ENCODE measurements around the gene OVOL1. TPM values are rescaled to one million over a fixed set of nuclear protein-coding genes. Genes with fewer than 3 reads are reported as not detected.

Gene OVOL1
- total and polyA plus RNA-seq, 4 donors = 0.05 TPM; not detected in 3

DNA sequence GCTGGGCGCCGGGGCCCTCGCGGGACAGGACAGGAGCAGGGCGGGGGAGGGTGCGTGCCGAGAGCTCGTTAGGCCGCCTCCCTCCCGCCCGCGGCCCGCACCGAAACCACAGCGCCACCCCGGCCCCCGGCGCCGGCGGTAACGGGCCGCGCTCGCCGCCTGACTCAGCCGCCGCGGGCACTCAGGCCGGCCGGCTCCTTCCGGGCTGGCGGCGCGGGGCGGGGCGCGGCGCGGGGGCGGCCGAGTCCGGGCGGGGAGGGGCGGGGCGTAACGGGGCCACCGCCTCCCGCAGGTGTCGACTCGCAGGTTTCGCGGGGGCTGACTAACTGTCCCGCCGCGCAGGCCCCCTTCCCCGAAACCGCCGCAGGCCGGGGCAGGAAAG, 6.1 kb upstream of the OVOL1 start, which contains the start of gene AP5B1:
Gene AP5B1, minus strand, starts transcription at position 207 of the 382 bp plus-strand sequence. CDS start 385 bp downstream, outside the sequence.
- Histone ChIP-seq H3K36me3 (ENCODE audit: control insufficient read depth in 4 of 4, insufficient read depth in 3 of 4, low read depth in 1 of 4, low read length in 3 of 4) (peaks cover 0 to 6% (median 0%) of the 10 kb centered on the region in 4 donors), H3K9me3 (ENCODE audit: control insufficient read depth in 4 of 4, low read length in 3 of 4) (no peaks in the 10 kb centered on the region), H3K27me3 (ENCODE audit: control insufficient read depth in 4 of 4, insufficient read depth in 4 of 4, low read length in 3 of 4) (no peaks in the 10 kb centered on the region), H3K9ac (ENCODE audit: low read depth in 1 of 2, low read length in 2 of 2) (peak within 1 kb of the TSS in 1 of 2 donors; percentile 86), H3K27ac (ENCODE audit: low read depth in 1 of 2, low read length in 2 of 2) (peak within 1 kb of the TSS; percentile 65 to 75), H3K4me3 (ENCODE audit: low read depth in 1 of 3, low read length in 3 of 3) (peak within 1 kb of the TSS; percentile 63 to 92 (median 69)), H3K4me1 (ENCODE audit: control insufficient read depth in 4 of 4, insufficient read depth in 4 of 4, low read length in 3 of 4) (peaks cover 4 to 19% (median 17%) of the 10 kb centered on the region in 4 donors)
- no peak for TF ChIP-seq YY1 (IDR thresholded peaks at IDR 0.05)
- TF ChIP-seq HNF4G (IDR thresholded peaks at IDR 0.05) = no peak
- TF ChIP-seq HNF4A (conservative IDR thresholded peaks at IDR 0.05) = no peak
- TF ChIP-seq, protein P1, sequence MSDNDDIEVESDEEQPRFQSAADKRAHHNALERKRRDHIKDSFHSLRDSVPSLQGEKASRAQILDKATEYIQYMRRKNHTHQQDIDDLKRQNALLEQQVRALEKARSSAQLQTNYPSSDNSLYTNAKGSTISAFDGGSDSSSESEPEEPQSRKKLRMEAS (IDR thresholded peaks at IDR 0.05) = no peak
- TF ChIP-seq GABPA (IDR thresholded peaks at IDR 0.05 in 1 of 2, conservative IDR thresholded peaks at IDR 0.05 in 1 of 2) = no peak
- TF ChIP-seq REST (IDR thresholded peaks at IDR 0.05) = no peak
- TF ChIP-seq JUND (IDR thresholded peaks at IDR 0.05) = no peak
- TF ChIP-seq NR2F2 (IDR thresholded peaks at IDR 0.05) = no peak
- TF ChIP-seq, protein P2, sequence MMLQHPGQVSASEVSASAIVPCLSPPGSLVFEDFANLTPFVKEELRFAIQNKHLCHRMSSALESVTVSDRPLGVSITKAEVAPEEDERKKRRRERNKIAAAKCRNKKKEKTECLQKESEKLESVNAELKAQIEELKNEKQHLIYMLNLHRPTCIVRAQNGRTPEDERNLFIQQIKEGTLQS (IDR thresholded peaks at IDR 0.05) = no peak
- no peak for TF ChIP-seq ZBTB33 (IDR thresholded peaks at IDR 0.05)
- no peak for TF ChIP-seq SP1 (IDR thresholded peaks at IDR 0.05)
- no peak for TF ChIP-seq EGR1 (IDR thresholded peaks at IDR 0.05; ENCODE audit: low read depth in 2 of 2)
- TF ChIP-seq FOXA1 (IDR thresholded peaks at IDR 0.05) = no peak
- WGBS = under 1% methylated on average over 59 of the region's 59 CpGs
- peak; percentile 78 for DNase-seq (ENCODE audit: low spot score)

DNA sequence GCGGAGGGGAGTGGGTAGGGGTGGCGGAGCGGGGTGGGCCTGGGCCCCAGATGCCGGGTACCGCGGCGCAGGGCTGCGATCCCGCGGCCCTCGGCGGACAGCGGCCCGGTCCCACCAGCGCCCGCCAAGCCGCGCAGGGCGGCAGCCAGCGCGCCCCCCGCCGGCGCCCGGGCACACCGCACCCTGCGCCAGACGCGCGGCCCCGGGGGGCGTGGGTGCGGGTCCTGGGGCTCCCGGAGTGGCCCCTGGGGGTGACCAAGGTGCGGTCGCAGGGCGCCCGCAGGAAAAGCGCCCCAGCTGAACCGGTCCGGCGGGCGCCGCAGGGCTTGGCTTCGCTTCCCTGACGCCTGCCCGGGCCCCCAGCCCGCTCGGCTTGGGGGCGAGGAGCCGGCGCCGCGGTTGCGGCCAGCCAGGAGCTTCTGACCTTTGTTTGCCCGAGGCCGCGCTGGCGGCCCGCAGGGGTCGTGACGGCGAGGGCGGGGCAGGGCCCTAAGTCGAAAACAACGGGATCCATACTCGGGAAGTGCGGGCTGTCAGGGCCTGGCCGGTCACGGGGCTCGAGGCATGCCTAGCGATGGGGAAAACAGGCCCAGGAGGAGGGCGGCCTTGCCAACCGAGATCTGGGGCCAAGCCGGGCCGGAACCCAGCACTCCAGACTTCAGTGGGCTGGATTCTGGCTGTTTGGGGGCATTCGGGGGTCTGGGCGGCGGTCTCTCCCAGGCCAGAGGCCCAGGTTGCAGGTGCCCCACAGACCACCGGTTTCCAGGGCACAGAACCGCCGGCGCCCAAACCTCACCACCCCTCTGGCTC, 5.5 kb upstream of the OVOL1 start:
- Histone ChIP-seq H3K27me3 (ENCODE audit: control insufficient read depth in 4 of 4, insufficient read depth in 4 of 4, low read length in 3 of 4) (peaks cover 0 to 2% (median 0%) of the 10 kb centered on the region in 4 donors), H3K9me3 (ENCODE audit: control insufficient read depth in 4 of 4, low read length in 3 of 4) (no peaks in the 10 kb centered on the region), H3K4me1 (ENCODE audit: control insufficient read depth in 4 of 4, insufficient read depth in 4 of 4, low read length in 3 of 4) (peaks cover 4 to 23% (median 17%) of the 10 kb centered on the region in 4 donors), H3K36me3 (ENCODE audit: control insufficient read depth in 4 of 4, insufficient read depth in 3 of 4, low read depth in 1 of 4, low read length in 3 of 4) (peaks cover 0 to 6% (median 0%) of the 10 kb centered on the region in 4 donors), H3K27ac (ENCODE audit: low read depth in 1 of 2, low read length in 2 of 2) (no peak overlapping the region), H3K4me3 (ENCODE audit: low read depth in 1 of 3, low read length in 3 of 3) (peak overlapping the region in 1 of 3 donors; percentile 92), H3K9ac (ENCODE audit: low read depth in 1 of 2, low read length in 2 of 2) (peak overlapping the region in 1 of 2 donors; percentile 43)
- DNase-seq (ENCODE audit: low spot score) = no peak
- WGBS = 14% methylated on average over 83 of the region's 83 CpGs
- TF ChIP-seq CTCF (IDR thresholded peaks at IDR 0.05; ENCODE audit: low read depth, low read length, missing input control) (peak; percentile 25), HNF4A (conservative IDR thresholded peaks at IDR 0.05) (no peak)

Measured in liver (tissue), 9 donors.